A549 treated with AZD9567 at 1 μM for 4 hours (cell line): ENCODE results near the gene CMKLR1. TPM values are rescaled to one million over a fixed set of nuclear protein-coding genes. Genes with fewer than 3 reads are reported as not detected.

Experiments used
- total RNA-seq: library from RNA; stranded (reverse); fragments of 200-300 nt; extraction: Qiagen RNA extraction; gene quantifications from 5 replicates; pipeline ENCODE4 v1.2.3, GENCODE V29; 2022; ENCODE audit not compliant: insufficient read depth

Gene CMKLR1, protein sequence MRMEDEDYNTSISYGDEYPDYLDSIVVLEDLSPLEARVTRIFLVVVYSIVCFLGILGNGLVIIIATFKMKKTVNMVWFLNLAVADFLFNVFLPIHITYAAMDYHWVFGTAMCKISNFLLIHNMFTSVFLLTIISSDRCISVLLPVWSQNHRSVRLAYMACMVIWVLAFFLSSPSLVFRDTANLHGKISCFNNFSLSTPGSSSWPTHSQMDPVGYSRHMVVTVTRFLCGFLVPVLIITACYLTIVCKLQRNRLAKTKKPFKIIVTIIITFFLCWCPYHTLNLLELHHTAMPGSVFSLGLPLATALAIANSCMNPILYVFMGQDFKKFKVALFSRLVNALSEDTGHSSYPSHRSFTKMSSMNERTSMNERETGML
- 0.02 TPM in 1 of 5 replicates, not detected in the others for total RNA-seq

GRCh38 chr12:108338915-108339657 is at the start of gene CMKLR1:
Gene CMKLR1, minus strand, starts transcription at chr12:108339311. Its CDS starts 45,720 bp downstream, at chr12:108293591.

Other genes starting within 250 kb of the CMKLR1 start
- not detected in 5 replicates for gene WSCD2, start 210.0 kb downstream of the CMKLR1 start, total RNA-seq
- 2.7 to 4.0 TPM (median 3.4 TPM) in 5 replicates for gene FICD, start 176.0 kb upstream of the CMKLR1 start, total RNA-seq
- gene SART3, start 221.9 kb upstream of the CMKLR1 start, total RNA-seq, result 37.2 to 51.1 TPM (median 39.4 TPM) in 5 replicates
- 90.9 to 104 TPM (median 94.8 TPM) in 5 replicates for gene ISCU, start 223.3 kb upstream of the CMKLR1 start, total RNA-seq